Activated CD8-positive, alpha-beta T cell treated with anti-CD3 and anti-CD28 coated beads for 36 hours (primary cell): ENCODE data around the gene SPOCK2. TPM values are rescaled to one million over a fixed set of nuclear protein-coding genes. Genes with fewer than 3 reads are reported as not detected.

ENCODE experiments used
- ATAC-seq: fragments of 200-7000 bp; cut with Tn5 transposase; one replicate; pipeline ENCODE4 v1.10.0; 2021; ENCODE audit warnings: mild to moderate bottlenecking, moderate library complexity
- CTCF ChIA-PET: fragments of 350-600 bp; sonication (Branson Sonifier 250); formaldehyde crosslinking; loops from one replicate; lab custom pipeline; 2021; ENCODE audit warnings: antibody characterized with exemption; lab: Charles Lee
- POLR2A ChIA-PET: fragments of 350-600 bp; sonication (Branson Sonifier 250); formaldehyde crosslinking; loops from one replicate; lab custom pipeline; 2021; ENCODE audit warnings: antibody characterized with exemption; lab: Charles Lee
- DNase-seq: peaks from one replicate; pipeline ENCODE4 v3.0.0-alpha.2; 2020
- H3K27ac Mint-ChIP-seq: one replicate; pipeline ENCODE4 v1.8.0; 2021; ENCODE audit warnings: mild to moderate bottlenecking, mixed read lengths
- H3K27me3 Mint-ChIP-seq: one replicate; pipeline ENCODE4 v1.8.0; 2021; ENCODE audit warnings: mixed read lengths
- H3K36me3 Mint-ChIP-seq: one replicate; pipeline ENCODE4 v1.8.0; 2021; ENCODE audit warnings: low read depth, mixed read lengths
- H3K4me1 Mint-ChIP-seq: one replicate; pipeline ENCODE4 v1.8.0; 2021; ENCODE audit warnings: low read depth, mixed read lengths
- H3K4me3 Mint-ChIP-seq: one replicate; pipeline ENCODE4 v1.8.0; 2021; ENCODE audit warnings: mild to moderate bottlenecking, moderate library complexity, mixed read lengths
- H3K9me3 Mint-ChIP-seq: one replicate; pipeline ENCODE4 v1.8.0; 2021; ENCODE audit warnings: mixed read lengths
- intact Hi-C: fragments of 100-400 bp; cut with micrococcal nuclease; formaldehyde crosslinking; loops from one replicate; pipeline ENCODE4 v1.10.0; 2022
- total RNA-seq, 2 experiments: library from RNA; stranded (reverse); gene quantifications; one replicate each; pipeline ENCODE4 v1.2.3, GENCODE V29; 2021
- TF ChIP-seq, protein P1 (sequence below): fragments of 200-600 bp; IDR thresholded peaks from one replicate; pipeline ENCODE4 v1.8.0; 2022; ENCODE audit warnings: antibody characterized with exemption, mild to moderate bottlenecking

Gene SPOCK2
- total RNA-seq, 2 experiments from 2014 or later, result 134 to 135 TPM

DNA sequence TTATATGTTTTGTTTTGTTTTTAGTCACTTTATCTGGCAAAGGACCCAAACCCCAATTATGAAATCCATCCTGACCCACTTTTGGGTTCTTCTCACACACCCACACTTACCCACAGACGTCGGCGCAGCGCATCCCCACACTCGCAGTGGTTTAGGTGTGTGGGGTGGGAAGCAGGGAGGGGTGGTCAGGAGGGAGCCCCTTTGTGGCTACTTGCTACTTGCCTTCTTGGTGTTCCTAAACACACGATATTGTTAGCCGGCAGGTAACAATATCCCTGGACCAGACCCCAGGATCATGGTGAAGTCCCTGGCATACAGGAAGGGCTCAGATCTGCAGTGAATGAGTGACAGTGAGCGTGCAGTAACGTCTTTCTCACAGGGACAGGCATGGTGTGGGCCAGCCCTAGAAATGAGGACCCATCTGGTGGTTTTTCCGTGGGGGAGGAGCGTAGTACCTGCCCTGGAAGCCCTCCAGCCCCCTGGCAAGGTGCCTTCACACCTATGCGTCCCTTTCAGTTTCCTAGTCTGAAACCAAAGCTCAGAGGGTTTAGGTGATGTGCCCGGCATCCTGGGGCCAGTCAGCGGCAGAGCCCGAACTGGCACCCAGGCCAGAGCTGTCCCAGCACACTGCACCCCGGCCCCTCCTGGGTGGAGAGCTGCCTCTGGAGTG lies 4.4 kb downstream of the SPOCK2 start:
- intact Hi-C loops, result loop anchor here (10.0 kb wide), 1 partner anchor 251 kb away; no protein-coding TSS in a partner anchor
- POLR2A ChIA-PET, result interaction anchor here (0.6 to 2.2 kb wide), 13 partner anchors 10 to 1012 kb away, joined by 3 to 7 read pairs (median 4); partner anchors contain the start of genes ANAPC16 and ASCC1

DNA sequence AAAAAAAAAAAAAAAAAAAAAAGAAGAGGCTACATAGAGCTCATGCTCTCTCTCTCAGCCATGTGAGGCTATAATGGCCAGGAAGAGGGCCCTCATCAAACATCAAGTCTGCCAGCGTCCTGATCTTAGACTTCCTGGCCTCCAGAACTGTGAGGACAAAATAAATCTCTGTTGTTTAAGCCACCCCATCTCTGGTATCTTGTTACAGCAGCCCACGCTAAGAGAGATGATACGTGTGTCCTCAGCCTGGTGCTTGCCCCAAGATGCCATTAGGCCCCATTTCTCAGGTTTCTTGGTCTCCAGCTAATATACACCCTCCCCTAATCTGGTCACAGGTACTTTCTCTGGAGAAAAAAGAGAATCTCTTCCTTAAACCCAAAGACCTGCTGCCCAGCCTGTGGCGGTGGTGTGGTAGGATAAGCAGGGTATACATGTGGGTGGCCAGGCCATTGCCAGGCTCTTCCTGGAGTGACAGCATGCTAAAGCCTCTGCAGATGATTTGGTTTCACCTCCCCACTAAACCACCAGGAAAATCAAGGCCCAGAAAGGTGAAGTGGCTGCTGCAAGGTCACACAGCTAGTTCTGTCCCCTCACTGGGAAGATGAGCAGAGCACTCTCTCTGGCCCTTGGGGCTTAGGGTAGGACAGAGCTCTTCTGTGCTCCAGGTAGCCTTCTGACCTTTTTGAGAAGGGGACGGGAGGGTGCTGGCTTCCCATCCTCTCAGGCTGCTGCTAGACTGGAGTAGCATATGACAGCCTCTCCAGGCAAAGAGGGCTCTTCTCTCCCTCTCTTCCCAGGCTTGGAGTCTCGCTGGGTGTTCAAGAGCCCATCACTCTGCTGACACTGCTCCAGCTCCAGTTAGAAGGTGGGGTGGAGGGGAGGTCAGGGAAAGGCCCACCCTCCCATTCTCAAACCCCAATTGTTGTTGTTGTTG lies 5.2 kb downstream of the SPOCK2 start:
- H3K4me1 Mint-ChIP-seq, result peaks cover 77% of the 10 kb centered on the region
- no peak for ATAC-seq
- no peak for DNase-seq
- peak overlapping the region; percentile 96 for H3K4me3 Mint-ChIP-seq
- peaks cover 47% of the 10 kb centered on the region for H3K36me3 Mint-ChIP-seq
- intact Hi-C loops, result loop anchor here (10.0 kb wide), 1 partner anchor 252 kb away; no protein-coding TSS in a partner anchor
- ChIA-PET POLR2A (interaction anchor here (1.0 to 2.2 kb wide), 6 partner anchors 11 to 254 kb away, joined by 3 to 7 read pairs (median 4); partner anchors contain the start of genes ANAPC16 and ASCC1), CTCF (interaction anchor here (0.8 to 1.1 kb wide), 2 partner anchors 35 to 39 kb away, joined by 3 to 5 read pairs; no protein-coding TSS in a partner anchor)
- TF ChIP-seq, protein P1, sequence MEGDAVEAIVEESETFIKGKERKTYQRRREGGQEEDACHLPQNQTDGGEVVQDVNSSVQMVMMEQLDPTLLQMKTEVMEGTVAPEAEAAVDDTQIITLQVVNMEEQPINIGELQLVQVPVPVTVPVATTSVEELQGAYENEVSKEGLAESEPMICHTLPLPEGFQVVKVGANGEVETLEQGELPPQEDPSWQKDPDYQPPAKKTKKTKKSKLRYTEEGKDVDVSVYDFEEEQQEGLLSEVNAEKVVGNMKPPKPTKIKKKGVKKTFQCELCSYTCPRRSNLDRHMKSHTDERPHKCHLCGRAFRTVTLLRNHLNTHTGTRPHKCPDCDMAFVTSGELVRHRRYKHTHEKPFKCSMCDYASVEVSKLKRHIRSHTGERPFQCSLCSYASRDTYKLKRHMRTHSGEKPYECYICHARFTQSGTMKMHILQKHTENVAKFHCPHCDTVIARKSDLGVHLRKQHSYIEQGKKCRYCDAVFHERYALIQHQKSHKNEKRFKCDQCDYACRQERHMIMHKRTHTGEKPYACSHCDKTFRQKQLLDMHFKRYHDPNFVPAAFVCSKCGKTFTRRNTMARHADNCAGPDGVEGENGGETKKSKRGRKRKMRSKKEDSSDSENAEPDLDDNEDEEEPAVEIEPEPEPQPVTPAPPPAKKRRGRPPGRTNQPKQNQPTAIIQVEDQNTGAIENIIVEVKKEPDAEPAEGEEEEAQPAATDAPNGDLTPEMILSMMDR, result no peak
- H3K9me3 Mint-ChIP-seq, result no peaks in the 10 kb centered on the region
- peak overlapping the region; percentile 68 for H3K27ac Mint-ChIP-seq
- no peaks in the 10 kb centered on the region for H3K27me3 Mint-ChIP-seq

More for the DNA sequence above, 4.4 kb downstream of the SPOCK2 start:
- no peaks in the 10 kb centered on the region for H3K9me3 Mint-ChIP-seq
- TF ChIP-seq, protein P1, result no peak
- H3K4me1 Mint-ChIP-seq, result peaks cover 73% of the 10 kb centered on the region
- no peaks in the 10 kb centered on the region for H3K27me3 Mint-ChIP-seq
- CTCF ChIA-PET, result interaction anchor here (1.0 to 1.6 kb wide), 5 partner anchors 15 to 261 kb away, joined by 3 to 5 read pairs (median 3); no protein-coding TSS in a partner anchor
- peak overlapping the region; percentile 96 for H3K4me3 Mint-ChIP-seq
- ATAC-seq, result peak; percentile 53
- peak; percentile 87 for DNase-seq
- peaks cover 45% of the 10 kb centered on the region for H3K36me3 Mint-ChIP-seq
- H3K27ac Mint-ChIP-seq, result peak overlapping the region; percentile 68

DNA sequence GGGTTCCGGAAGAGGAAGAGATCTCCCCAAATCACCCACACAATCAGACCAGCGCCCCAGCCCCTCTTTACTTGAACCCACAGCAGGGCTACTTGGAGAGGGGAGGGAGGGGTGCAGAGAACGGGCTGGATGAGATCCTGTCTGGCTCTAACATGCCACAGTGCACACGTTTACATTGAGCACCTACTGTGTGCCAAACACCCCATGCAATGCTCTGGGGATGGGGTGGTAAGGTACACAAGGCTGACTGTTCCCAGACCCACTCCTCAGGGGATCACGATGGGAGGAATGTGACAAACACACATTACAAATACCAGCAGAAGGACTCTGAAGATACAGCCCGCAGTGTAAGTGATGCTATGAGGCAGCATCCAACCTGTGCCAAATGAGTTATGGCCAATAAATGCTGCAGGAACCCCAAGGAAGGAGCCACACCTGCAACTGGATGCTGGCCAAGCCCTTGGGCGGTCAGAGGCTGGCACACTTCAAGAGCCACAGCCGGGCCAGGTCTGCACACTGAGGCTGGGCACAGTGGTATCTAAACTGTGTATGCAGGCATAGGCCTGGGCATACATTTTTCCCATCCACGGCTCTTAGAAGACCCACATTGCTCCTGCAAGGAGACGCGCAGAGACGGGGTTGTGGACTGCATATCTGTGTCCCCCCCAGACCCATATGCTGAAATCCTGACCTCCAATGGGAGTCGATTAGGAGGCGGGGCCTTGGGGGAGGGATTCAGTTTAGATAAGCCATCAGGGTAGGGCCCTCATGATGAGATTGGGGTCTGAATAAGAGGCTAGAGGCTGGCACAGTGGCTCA lies 6.4 kb downstream of the SPOCK2 start:
- ChIA-PET CTCF (interaction anchor here (0.8 to 0.9 kb wide), 2 partner anchors 13 to 40 kb away, joined by 3 read pairs; no protein-coding TSS in a partner anchor), POLR2A (interaction anchor here (1.2 to 1.9 kb wide), 3 partner anchors 12 to 193 kb away, joined by 3 to 6 read pairs (median 5); partner anchors contain the start of genes ANAPC16 and ASCC1)
- peaks cover 87% of the 10 kb centered on the region for H3K4me1 Mint-ChIP-seq

DNA sequence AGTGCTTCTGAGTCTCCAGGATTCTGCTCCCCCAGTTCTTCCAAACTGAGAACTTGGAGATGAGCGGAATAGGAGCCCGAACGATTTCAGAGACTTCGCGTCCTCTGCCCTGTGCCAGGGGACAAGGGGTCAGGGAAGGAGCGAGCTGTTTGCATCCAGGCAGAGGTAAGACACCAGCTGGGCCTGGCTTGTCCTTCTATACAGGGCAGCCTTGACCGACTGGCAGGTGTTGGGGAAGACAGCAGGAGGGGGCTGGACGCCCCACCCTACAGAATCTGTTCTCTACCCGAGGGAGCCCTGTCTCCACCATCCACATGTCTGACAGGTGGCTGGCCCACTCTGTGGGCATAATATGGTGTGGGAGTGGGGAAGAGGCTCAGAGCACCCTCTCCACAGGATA lies 7.1 kb downstream of the SPOCK2 start:
- Mint-ChIP-seq H3K36me3 (peaks cover 46% of the 10 kb centered on the region), H3K4me3 (peak overlapping the region; percentile 34), H3K27me3 (no peaks in the 10 kb centered on the region), H3K27ac (peak overlapping the region; percentile 95), H3K9me3 (no peaks in the 10 kb centered on the region), H3K4me1 (peaks cover 90% of the 10 kb centered on the region)
- TF ChIP-seq, protein P1, result no peak
- intact Hi-C loops, result loop anchor here (10.0 kb wide), 1 partner anchor 254 kb away; no protein-coding TSS in a partner anchor
- no peak for ATAC-seq
- POLR2A ChIA-PET, result interaction anchor here (1.2 kb wide), 1 partner anchor 22 kb away, joined by 3 read pairs; no protein-coding TSS in a partner anchor
- no peak for DNase-seq
- CTCF ChIA-PET, result interaction anchor here (0.9 kb wide), 1 partner anchor 12 kb away, joined by 3 read pairs; no protein-coding TSS in a partner anchor

More for the DNA sequence above, 6.4 kb downstream of the SPOCK2 start:
- Mint-ChIP-seq H3K36me3 (peaks cover 49% of the 10 kb centered on the region), H3K27me3 (no peaks in the 10 kb centered on the region), H3K27ac (peak overlapping the region; percentile 95), H3K4me3 (peak overlapping the region; percentile 33), H3K9me3 (no peaks in the 10 kb centered on the region)
- TF ChIP-seq, protein P1, result no peak
- no peak for ATAC-seq
- intact Hi-C loops, result loop anchor here (10.0 kb wide), 1 partner anchor 253 kb away; no protein-coding TSS in a partner anchor
- no peak for DNase-seq
